Measurements from ENCODE around the gene CCZ1B.
"Not testable (repeated sequence)": the region's sequence is repeated elsewhere in the genome, so short reads cannot be mapped to it uniquely, and the experiment has no call there.

GRCh38 chr7:6799887-6800286, 26.2 kb downstream of the CCZ1B start:
- not testable (repeated sequence) for TF ChIP-seq CTCF, POLR2A (IDR thresholded peaks at IDR 0.05)

Data from testis (tissue), 2 donors.